Panc1 (cell line): ENCODE results near the gene FHAD1.

ENCODE experiments used
- CTCF ChIP-seq: fragments of 450-650 bp; IDR thresholded peaks from 2 replicates; pipeline ENCODE4 v1.5.1; 2017; ENCODE audit warnings: mild to moderate bottlenecking
- POLR2AphosphoS5 ChIP-seq: IDR thresholded peaks from 2 replicates; pipeline ENCODE4 v1.6.1; 2012; ENCODE audit warnings: mild to moderate bottlenecking, low read depth, low read length, moderate library complexity
- SIN3A ChIP-seq: IDR thresholded peaks from 2 replicates; pipeline ENCODE4 v1.6.1; 2012; ENCODE audit warnings: low read depth, mild to moderate bottlenecking, low read length, moderate library complexity, borderline replicate concordance; ENCODE audit not compliant: insufficient read depth
- TCF7L2 ChIP-seq: IDR thresholded peaks from 2 replicates; pipeline ENCODE4 v1.6.1; 2011; ENCODE audit warnings: mild to moderate bottlenecking, low read depth, low read length, inconsistent platforms

GRCh38 chr1:15371610-15372545 is 124.9 kb downstream of the FHAD1 start:
- TF ChIP-seq CTCF (no peak), POLR2AphosphoS5 (no peak), SIN3A (no peak), TCF7L2 (no peak)
